ENCODE results near the gene DMD.

DNA sequence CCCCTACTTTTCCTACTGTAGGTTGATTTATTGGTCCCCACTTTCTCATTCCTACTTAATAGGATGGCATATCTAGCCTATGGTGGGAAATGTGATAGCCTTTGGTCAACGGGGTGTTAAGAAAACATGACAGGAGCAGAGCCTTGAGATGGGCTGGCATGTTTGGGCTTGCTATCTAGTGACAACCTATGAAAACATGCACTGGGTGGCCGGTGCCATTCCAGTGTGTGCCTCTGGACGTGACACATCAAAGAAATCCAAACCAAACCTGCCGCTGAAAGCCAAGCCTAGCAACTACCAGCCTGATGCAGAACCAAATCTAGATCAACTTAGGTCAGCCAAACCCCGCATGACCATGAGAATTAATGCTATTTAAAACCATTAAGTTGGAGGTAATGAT is 317.6 kb downstream of the DMD start:
- TF ChIP-seq, protein P1, sequence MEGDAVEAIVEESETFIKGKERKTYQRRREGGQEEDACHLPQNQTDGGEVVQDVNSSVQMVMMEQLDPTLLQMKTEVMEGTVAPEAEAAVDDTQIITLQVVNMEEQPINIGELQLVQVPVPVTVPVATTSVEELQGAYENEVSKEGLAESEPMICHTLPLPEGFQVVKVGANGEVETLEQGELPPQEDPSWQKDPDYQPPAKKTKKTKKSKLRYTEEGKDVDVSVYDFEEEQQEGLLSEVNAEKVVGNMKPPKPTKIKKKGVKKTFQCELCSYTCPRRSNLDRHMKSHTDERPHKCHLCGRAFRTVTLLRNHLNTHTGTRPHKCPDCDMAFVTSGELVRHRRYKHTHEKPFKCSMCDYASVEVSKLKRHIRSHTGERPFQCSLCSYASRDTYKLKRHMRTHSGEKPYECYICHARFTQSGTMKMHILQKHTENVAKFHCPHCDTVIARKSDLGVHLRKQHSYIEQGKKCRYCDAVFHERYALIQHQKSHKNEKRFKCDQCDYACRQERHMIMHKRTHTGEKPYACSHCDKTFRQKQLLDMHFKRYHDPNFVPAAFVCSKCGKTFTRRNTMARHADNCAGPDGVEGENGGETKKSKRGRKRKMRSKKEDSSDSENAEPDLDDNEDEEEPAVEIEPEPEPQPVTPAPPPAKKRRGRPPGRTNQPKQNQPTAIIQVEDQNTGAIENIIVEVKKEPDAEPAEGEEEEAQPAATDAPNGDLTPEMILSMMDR (IDR thresholded peaks at IDR 0.05), result no peak
- TF ChIP-seq POLR2AphosphoS5 (IDR thresholded peaks at IDR 0.05; ENCODE audit: low read depth, low read length), result no peak
- TF ChIP-seq TCF7L2 (IDR thresholded peaks at IDR 0.05; ENCODE audit: low read depth, low read length), result no peak
- TF ChIP-seq, protein P2, sequence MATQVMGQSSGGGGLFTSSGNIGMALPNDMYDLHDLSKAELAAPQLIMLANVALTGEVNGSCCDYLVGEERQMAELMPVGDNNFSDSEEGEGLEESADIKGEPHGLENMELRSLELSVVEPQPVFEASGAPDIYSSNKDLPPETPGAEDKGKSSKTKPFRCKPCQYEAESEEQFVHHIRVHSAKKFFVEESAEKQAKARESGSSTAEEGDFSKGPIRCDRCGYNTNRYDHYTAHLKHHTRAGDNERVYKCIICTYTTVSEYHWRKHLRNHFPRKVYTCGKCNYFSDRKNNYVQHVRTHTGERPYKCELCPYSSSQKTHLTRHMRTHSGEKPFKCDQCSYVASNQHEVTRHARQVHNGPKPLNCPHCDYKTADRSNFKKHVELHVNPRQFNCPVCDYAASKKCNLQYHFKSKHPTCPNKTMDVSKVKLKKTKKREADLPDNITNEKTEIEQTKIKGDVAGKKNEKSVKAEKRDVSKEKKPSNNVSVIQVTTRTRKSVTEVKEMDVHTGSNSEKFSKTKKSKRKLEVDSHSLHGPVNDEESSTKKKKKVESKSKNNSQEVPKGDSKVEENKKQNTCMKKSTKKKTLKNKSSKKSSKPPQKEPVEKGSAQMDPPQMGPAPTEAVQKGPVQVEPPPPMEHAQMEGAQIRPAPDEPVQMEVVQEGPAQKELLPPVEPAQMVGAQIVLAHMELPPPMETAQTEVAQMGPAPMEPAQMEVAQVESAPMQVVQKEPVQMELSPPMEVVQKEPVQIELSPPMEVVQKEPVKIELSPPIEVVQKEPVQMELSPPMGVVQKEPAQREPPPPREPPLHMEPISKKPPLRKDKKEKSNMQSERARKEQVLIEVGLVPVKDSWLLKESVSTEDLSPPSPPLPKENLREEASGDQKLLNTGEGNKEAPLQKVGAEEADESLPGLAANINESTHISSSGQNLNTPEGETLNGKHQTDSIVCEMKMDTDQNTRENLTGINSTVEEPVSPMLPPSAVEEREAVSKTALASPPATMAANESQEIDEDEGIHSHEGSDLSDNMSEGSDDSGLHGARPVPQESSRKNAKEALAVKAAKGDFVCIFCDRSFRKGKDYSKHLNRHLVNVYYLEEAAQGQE (IDR thresholded peaks at IDR 0.05; ENCODE audit: insufficient read depth in 1 of 2, low read depth in 2 of 2, low read length in 1 of 2), result no peak

Measured in Panc1 (cell line).